ENCODE measurements around the gene PCLO.

PCLO gene

DNA sequence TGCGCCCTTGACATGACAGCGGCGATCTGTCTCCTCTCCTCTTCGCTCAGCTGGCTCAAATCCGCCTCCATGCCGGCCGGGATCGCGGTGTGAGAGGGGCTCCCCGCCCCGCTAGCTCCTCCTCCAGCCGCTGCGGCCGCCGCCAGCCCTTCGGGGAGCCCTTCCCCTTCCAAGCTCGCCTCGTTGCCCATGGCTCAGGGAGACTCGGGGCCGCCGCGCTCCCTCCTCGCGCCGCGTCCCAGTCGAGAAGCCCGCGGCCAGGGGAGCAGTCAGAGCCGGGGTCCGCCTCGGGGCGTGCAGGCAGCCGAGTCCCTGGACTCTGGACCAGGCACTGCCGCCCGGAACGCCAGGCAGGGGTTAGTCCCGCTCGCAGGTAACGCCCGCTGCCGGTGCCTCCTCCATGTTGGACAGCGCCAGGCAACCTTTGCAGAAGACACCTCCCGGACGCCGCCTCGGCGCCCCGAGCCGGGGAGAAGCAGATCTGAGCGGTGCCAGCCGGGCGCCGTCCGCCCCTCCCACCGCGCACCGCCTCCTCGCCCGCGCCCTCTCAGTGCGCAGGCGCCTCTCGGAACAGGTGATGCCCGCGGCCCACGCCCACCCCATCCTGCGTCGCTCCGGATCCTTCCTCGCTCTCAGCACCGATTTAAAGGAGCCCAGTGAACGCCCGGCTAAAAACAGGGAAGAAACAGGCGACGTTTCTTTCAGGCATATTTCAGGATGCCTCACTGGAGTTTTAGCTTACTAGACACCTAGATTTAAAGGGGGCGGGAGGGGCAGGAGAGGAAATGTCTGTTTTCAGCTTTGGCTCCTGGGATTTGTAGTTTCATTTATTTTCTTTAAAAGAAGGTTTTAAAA, at the start of gene PCLO:
Gene PCLO (minus strand): TSS at position 483 of the 855 bp plus-strand sequence. CDS start 292 bp downstream, at position 191.
- ATAC-seq (ENCODE audit: low read depth) (peak; percentile 91), DNase-seq (ENCODE audit: low spot score) (peak; percentile 93)
- H3K9me3 ChIP-seq (ENCODE audit: severe bottlenecking) = no peaks in the 10 kb centered on the region
- H3K4me3 ChIP-seq (ENCODE audit: severe bottlenecking) = peak within 1 kb of the TSS; percentile 59
- H3K36me3 ChIP-seq (ENCODE audit: low read depth) = no peaks in the 10 kb centered on the region
- H3K27me3 ChIP-seq (ENCODE audit: insufficient read depth, poor library complexity, severe bottlenecking) = no peaks in the 10 kb centered on the region
- peak within 1 kb of the TSS; percentile 53 for H3K27ac ChIP-seq (ENCODE audit: poor library complexity, severe bottlenecking)
- H3K4me1 ChIP-seq (ENCODE audit: insufficient read depth, poor library complexity, severe bottlenecking) = peaks cover 3% of the 10 kb centered on the region
- TF ChIP-seq, protein P1, sequence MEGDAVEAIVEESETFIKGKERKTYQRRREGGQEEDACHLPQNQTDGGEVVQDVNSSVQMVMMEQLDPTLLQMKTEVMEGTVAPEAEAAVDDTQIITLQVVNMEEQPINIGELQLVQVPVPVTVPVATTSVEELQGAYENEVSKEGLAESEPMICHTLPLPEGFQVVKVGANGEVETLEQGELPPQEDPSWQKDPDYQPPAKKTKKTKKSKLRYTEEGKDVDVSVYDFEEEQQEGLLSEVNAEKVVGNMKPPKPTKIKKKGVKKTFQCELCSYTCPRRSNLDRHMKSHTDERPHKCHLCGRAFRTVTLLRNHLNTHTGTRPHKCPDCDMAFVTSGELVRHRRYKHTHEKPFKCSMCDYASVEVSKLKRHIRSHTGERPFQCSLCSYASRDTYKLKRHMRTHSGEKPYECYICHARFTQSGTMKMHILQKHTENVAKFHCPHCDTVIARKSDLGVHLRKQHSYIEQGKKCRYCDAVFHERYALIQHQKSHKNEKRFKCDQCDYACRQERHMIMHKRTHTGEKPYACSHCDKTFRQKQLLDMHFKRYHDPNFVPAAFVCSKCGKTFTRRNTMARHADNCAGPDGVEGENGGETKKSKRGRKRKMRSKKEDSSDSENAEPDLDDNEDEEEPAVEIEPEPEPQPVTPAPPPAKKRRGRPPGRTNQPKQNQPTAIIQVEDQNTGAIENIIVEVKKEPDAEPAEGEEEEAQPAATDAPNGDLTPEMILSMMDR (IDR thresholded peaks at IDR 0.05; ENCODE audit: poor library complexity, severe bottlenecking) = no peak

GRCh38 chr7:83211685-83212084, 49.0 kb upstream of the PCLO start:
- H3K4me3 ChIP-seq (ENCODE audit: severe bottlenecking) = no peak overlapping the region
- ATAC-seq (ENCODE audit: low read depth) = no peak
- no peaks in the 10 kb centered on the region for H3K36me3 ChIP-seq (ENCODE audit: low read depth)
- TF ChIP-seq, protein P1 (IDR thresholded peaks at IDR 0.05; ENCODE audit: poor library complexity, severe bottlenecking) = no peak
- no peak for DNase-seq (ENCODE audit: low spot score)
- no peaks in the 10 kb centered on the region for H3K4me1 ChIP-seq (ENCODE audit: insufficient read depth, poor library complexity, severe bottlenecking)
- H3K27ac ChIP-seq (ENCODE audit: poor library complexity, severe bottlenecking) = no peak overlapping the region
- H3K27me3 ChIP-seq (ENCODE audit: insufficient read depth, poor library complexity, severe bottlenecking) = no peaks in the 10 kb centered on the region
- H3K9me3 ChIP-seq (ENCODE audit: severe bottlenecking) = no peaks in the 10 kb centered on the region

DNA sequence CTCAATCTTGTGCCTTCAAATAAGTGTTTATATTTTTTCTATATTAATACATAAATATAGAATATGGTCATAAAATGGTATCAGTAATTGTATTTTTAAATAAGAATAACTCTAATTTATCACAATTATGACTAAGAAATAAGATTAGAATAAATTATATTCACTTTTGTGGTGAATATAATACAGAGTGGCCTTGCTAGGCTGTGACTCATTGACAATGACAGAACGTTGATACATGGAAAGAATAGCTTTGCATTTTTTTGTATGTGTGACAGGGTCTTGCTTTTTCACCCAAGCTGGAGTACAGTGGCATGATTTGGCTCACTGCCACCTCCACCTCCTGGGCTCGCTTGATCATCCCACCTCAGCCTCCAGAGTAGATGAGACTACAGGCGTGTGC, 47.8 kb upstream of the PCLO start:
- H3K4me1 ChIP-seq (ENCODE audit: insufficient read depth, poor library complexity, severe bottlenecking) = no peaks in the 10 kb centered on the region

GRCh38 chr7:83204715-83205114, 42.0 kb upstream of the PCLO start:
- no peak for DNase-seq (ENCODE audit: low spot score)
- Histone ChIP-seq H3K27ac (ENCODE audit: poor library complexity, severe bottlenecking) (no peak overlapping the region), H3K27me3 (ENCODE audit: insufficient read depth, poor library complexity, severe bottlenecking) (no peaks in the 10 kb centered on the region), H3K4me3 (ENCODE audit: severe bottlenecking) (no peak overlapping the region), H3K4me1 (ENCODE audit: insufficient read depth, poor library complexity, severe bottlenecking) (no peaks in the 10 kb centered on the region), H3K9me3 (ENCODE audit: severe bottlenecking) (no peaks in the 10 kb centered on the region), H3K36me3 (ENCODE audit: low read depth) (no peaks in the 10 kb centered on the region)
- TF ChIP-seq, protein P1 (IDR thresholded peaks at IDR 0.05; ENCODE audit: poor library complexity, severe bottlenecking) = no peak
- no peak for ATAC-seq (ENCODE audit: low read depth)

More for the DNA sequence above, 47.8 kb upstream of the PCLO start:
- TF ChIP-seq, protein P1 (IDR thresholded peaks at IDR 0.05; ENCODE audit: poor library complexity, severe bottlenecking) = no peak
- no peak overlapping the region for H3K4me3 ChIP-seq (ENCODE audit: severe bottlenecking)
- ATAC-seq (ENCODE audit: low read depth) (no peak), DNase-seq (ENCODE audit: low spot score) (no peak)
- no peak overlapping the region for H3K27ac ChIP-seq (ENCODE audit: poor library complexity, severe bottlenecking)
- no peaks in the 10 kb centered on the region for H3K9me3 ChIP-seq (ENCODE audit: severe bottlenecking)
- H3K36me3 ChIP-seq (ENCODE audit: low read depth) = no peaks in the 10 kb centered on the region
- H3K27me3 ChIP-seq (ENCODE audit: insufficient read depth, poor library complexity, severe bottlenecking) = no peaks in the 10 kb centered on the region

DNA sequence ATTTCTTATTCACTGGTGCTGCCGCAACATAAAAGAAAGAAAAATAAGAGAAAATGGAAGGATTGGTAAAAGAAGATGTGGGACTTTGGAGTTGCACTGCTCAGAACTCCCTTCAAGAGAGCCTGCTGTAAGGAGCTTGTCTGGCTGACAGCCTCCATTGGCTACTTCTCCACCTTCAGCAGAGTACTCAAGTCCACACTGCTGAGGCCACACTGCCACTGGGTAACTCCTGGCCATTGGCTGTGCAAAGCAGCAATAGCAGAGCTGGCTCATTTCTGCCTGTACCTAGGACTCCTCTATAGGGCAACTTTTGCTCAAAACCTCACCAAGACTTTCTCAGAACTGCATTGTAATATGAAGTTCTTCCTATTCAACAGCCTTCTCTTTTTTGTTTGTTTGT, 38.7 kb upstream of the PCLO start:
- no peaks in the 10 kb centered on the region for H3K4me1 ChIP-seq (ENCODE audit: insufficient read depth, poor library complexity, severe bottlenecking)

More for the DNA sequence above, 38.7 kb upstream of the PCLO start:
- no peaks in the 10 kb centered on the region for H3K9me3 ChIP-seq (ENCODE audit: severe bottlenecking)
- ATAC-seq (ENCODE audit: low read depth) (no peak), DNase-seq (ENCODE audit: low spot score) (no peak)
- TF ChIP-seq, protein P1 (IDR thresholded peaks at IDR 0.05; ENCODE audit: poor library complexity, severe bottlenecking) = no peak
- H3K27me3 ChIP-seq (ENCODE audit: insufficient read depth, poor library complexity, severe bottlenecking) = no peaks in the 10 kb centered on the region
- H3K27ac ChIP-seq (ENCODE audit: poor library complexity, severe bottlenecking) = no peak overlapping the region
- no peak overlapping the region for H3K4me3 ChIP-seq (ENCODE audit: severe bottlenecking)
- H3K36me3 ChIP-seq (ENCODE audit: low read depth) = no peaks in the 10 kb centered on the region

Measured in RWPE2 (cell line).